NCI-H446 (cell line): ENCODE data around the gene MAP2K1.
"Not testable (repeated sequence)": the region's sequence is repeated elsewhere in the genome, so short reads cannot be mapped to it uniquely, and the experiment has no call there.

Source experiments
- DNase-seq, 2 experiments: peaks; one replicate each; lab custom pipeline; 2025; lab: John Stamatoyannopoulos, UW

Gene MAP2K1

GRCh38 chr15:66476535-66476934 lies 89.8 kb downstream of the MAP2K1 start:
- DNase-seq = no peak

GRCh38 chr15:66477011-66477410 lies 90.3 kb downstream of the MAP2K1 start:
- DNase-seq = no peak

GRCh38 chr15:66480267-66480666 lies 93.6 kb downstream of the MAP2K1 start:
- no peak for DNase-seq

- DNase-seq = no peak
These were observed 94.6 kb downstream of the MAP2K1 start for GRCh38 chr15:66481107-66481856.

- DNase-seq = no peak
These were observed 95.8 kb downstream of the MAP2K1 start for GRCh38 chr15:66482539-66482938.

GRCh38 chr15:66483131-66483566 lies 96.4 kb downstream of the MAP2K1 start:
- peak; percentile 48 to 60 for DNase-seq

GRCh38 chr15:66484539-66485112 lies 97.9 kb downstream of the MAP2K1 start:
- DNase-seq = no peak

- DNase-seq = no peak
These were observed 100.2 kb downstream of the MAP2K1 start for GRCh38 chr15:66486887-66487286.

GRCh38 chr15:66488525-66488924 lies 101.8 kb downstream of the MAP2K1 start:
- no peak for DNase-seq

- no peak for DNase-seq
These were observed 102.6 kb downstream of the MAP2K1 start for GRCh38 chr15:66489179-66489791.

- no peak for DNase-seq
These were observed 105.1 kb downstream of the MAP2K1 start for GRCh38 chr15:66491846-66492245.

- DNase-seq = no peak
These were observed 107.5 kb downstream of the MAP2K1 start for GRCh38 chr15:66494262-66494661.

- no peak for DNase-seq
These were observed 110.3 kb downstream of the MAP2K1 start for GRCh38 chr15:66496951-66497501.

- peak; percentile 73 to 93 for DNase-seq
These were observed 111.1 kb downstream of the MAP2K1 start, which contains the start of gene SNAPC5 for GRCh38 chr15:66497502-66498455. Gene SNAPC5, minus strand, starts transcription at chr15:66497762. Its CDS starts 31 bp downstream, at chr15:66497731.

GRCh38 chr15:66498501-66499386 lies 112.0 kb downstream of the MAP2K1 start:
- peak in 1 of 2 experiments; percentile 39 for DNase-seq

- not testable (repeated sequence) for DNase-seq
These were observed 113.6 kb downstream of the MAP2K1 start for GRCh38 chr15:66500346-66500745.

GRCh38 chr15:66502491-66502890 lies 115.8 kb downstream of the MAP2K1 start:
- peak in 1 of 2 experiments; percentile 13 for DNase-seq

GRCh38 chr15:66503041-66503648 lies 116.4 kb downstream of the MAP2K1 start:
- not testable (repeated sequence) for DNase-seq

- DNase-seq = no peak
These were observed 117.3 kb downstream of the MAP2K1 start for GRCh38 chr15:66503780-66504562.
